Neural progenitor cell (in vitro differentiated cells): ENCODE measurements around the gene UBE2I. TPM values are rescaled to one million over a fixed set of nuclear protein-coding genes. Genes with fewer than 3 reads are reported as not detected.

Experiments
- DNase-seq: peaks from one replicate; pipeline ENCODE4 v3.0.0-alpha.2; 2016; ENCODE audit warnings: low spot score
- H2AFZ ChIP-seq: fragments of 200-600 bp; sonication (generic); replicated peaks from 2 replicates; pipeline ENCODE4 v1.6.1; 2016; ENCODE audit warnings: antibody characterized with exemption
- H3F3A ChIP-seq: fragments of 200-600 bp; sonication (generic); 2 replicates; pipeline ENCODE4 v1.6.1; 2016; ENCODE audit warnings: antibody characterized with exemption, low read depth
- H3K27ac ChIP-seq: fragments of 200-600 bp; sonication (generic); 2 replicates; pipeline ENCODE4 v1.5.1; 2016; ENCODE audit warnings: mild to moderate bottlenecking
- H3K27me3 ChIP-seq: fragments of 200-600 bp; sonication (generic); 2 replicates; pipeline ENCODE4 v1.6.1; 2016; ENCODE audit warnings: mild to moderate bottlenecking, moderate library complexity
- H3K36me3 ChIP-seq: fragments of 200-600 bp; sonication (generic); 2 replicates; pipeline ENCODE4 v1.5.1; 2016
- H3K4me1 ChIP-seq: fragments of 200-600 bp; sonication (generic); 2 replicates; pipeline ENCODE4 v1.6.1; 2016; ENCODE audit warnings: mixed run types
- H3K4me2 ChIP-seq: fragments of 200-600 bp; sonication (generic); 2 replicates; pipeline ENCODE4 v1.6.1; 2016
- H3K4me3 ChIP-seq: fragments of 200-600 bp; sonication (generic); 2 replicates; pipeline ENCODE4 v1.5.1; 2016
- H3K79me2 ChIP-seq: fragments of 200-600 bp; sonication (generic); 2 replicates; pipeline ENCODE4 v1.6.1; 2016; ENCODE audit warnings: low read depth
- H3K9ac ChIP-seq: fragments of 200-600 bp; sonication (generic); 2 replicates; pipeline ENCODE4 v1.6.1; 2016
- H3K9me3 ChIP-seq: fragments of 200-600 bp; sonication (generic); 2 replicates; pipeline ENCODE4 v1.5.1; 2016; ENCODE audit warnings: low read depth
- H4K20me1 ChIP-seq: fragments of 200-600 bp; sonication (generic); 2 replicates; pipeline ENCODE4 v1.6.1; 2016; ENCODE audit warnings: low read depth
- H3K27ac Mint-ChIP-seq: 3 replicates; pipeline ENCODE4 v1.8.0; 2021; ENCODE audit warnings: mixed read lengths
- H3K27me3 Mint-ChIP-seq: 2 replicates; pipeline ENCODE4 v1.8.0; 2022; ENCODE audit warnings: low read depth, mild to moderate bottlenecking, inconsistent platforms, moderate library complexity, mixed read lengths; ENCODE audit not compliant: insufficient read depth
- H3K36me3 Mint-ChIP-seq: 3 replicates; pipeline ENCODE4 v1.8.0; 2021; ENCODE audit warnings: mixed read lengths
- H3K4me1 Mint-ChIP-seq: 3 replicates; pipeline ENCODE4 v1.8.0; 2021; ENCODE audit warnings: mixed read lengths
- H3K4me3 Mint-ChIP-seq: 3 replicates; pipeline ENCODE4 v1.8.0; 2021; ENCODE audit warnings: mild to moderate bottlenecking, moderate library complexity, mixed read lengths
- H3K9me3 Mint-ChIP-seq: 3 replicates; pipeline ENCODE4 v1.8.0; 2020; ENCODE audit warnings: mixed read lengths
- CTCF ChIP-seq: fragments of 200-600 bp; sonication (generic); IDR thresholded peaks from 2 replicates; pipeline ENCODE4 v1.5.1; 2017; ENCODE audit warnings: antibody characterized with exemption, mild to moderate bottlenecking
- EZH2 ChIP-seq: fragments of 200-600 bp; sonication (generic); IDR thresholded peaks from 2 replicates; pipeline ENCODE4 v1.6.1; 2017; ENCODE audit warnings: antibody characterized with exemption, mild to moderate bottlenecking, moderate library complexity
- EZH2phosphoT487 ChIP-seq: fragments of 200-600 bp; sonication (generic); IDR thresholded peaks from 2 replicates; pipeline ENCODE4 v1.6.1; 2017; ENCODE audit warnings: antibody characterized with exemption
- total RNA-seq: library from RNA; depleted of rRNA; stranded (reverse); fragments of >200 nt; gene quantifications from 2 replicates; pipeline ENCODE4 v1.2.3, GENCODE V29; 2015; ENCODE audit warnings: low replicate concordance

UBE2I gene
- total RNA-seq, 1 donor from 2014 or later = 239 TPM

- no peaks in the 10 kb centered on the region for H3K9me3 ChIP-seq
- H3K79me2 ChIP-seq = peaks cover 53% of the 10 kb centered on the region
- no peaks in the 10 kb centered on the region for H3K4me1 Mint-ChIP-seq
- peaks cover 4% of the 10 kb centered on the region for H3K27me3 Mint-ChIP-seq
- H3K4me2 ChIP-seq = no peak overlapping the region
- H3K4me3 ChIP-seq = no peak overlapping the region
- no peak for TF ChIP-seq CTCF
- TF ChIP-seq EZH2 = no peak
- TF ChIP-seq EZH2phosphoT487 = no peak
- peaks cover 11% of the 10 kb centered on the region for H3F3A ChIP-seq
- no peak overlapping the region for H3K9ac ChIP-seq
- no peak overlapping the region for H3K4me3 Mint-ChIP-seq
- H2AFZ ChIP-seq = no peak overlapping the region
- no peaks in the 10 kb centered on the region for H3K36me3 ChIP-seq
- no peaks in the 10 kb centered on the region for H3K27me3 ChIP-seq
- H3K27ac ChIP-seq = no peak overlapping the region
- H3K9me3 Mint-ChIP-seq = no peaks in the 10 kb centered on the region
- no peak for DNase-seq
- H3K36me3 Mint-ChIP-seq = peaks cover 31% of the 10 kb centered on the region
- H3K4me1 ChIP-seq = no peaks in the 10 kb centered on the region
- H4K20me1 ChIP-seq = peaks cover 72% of the 10 kb centered on the region
- no peak overlapping the region for H3K27ac Mint-ChIP-seq
Observed at GRCh38 chr16:1320097-1320496, 10.7 kb downstream of the UBE2I start.

DNA sequence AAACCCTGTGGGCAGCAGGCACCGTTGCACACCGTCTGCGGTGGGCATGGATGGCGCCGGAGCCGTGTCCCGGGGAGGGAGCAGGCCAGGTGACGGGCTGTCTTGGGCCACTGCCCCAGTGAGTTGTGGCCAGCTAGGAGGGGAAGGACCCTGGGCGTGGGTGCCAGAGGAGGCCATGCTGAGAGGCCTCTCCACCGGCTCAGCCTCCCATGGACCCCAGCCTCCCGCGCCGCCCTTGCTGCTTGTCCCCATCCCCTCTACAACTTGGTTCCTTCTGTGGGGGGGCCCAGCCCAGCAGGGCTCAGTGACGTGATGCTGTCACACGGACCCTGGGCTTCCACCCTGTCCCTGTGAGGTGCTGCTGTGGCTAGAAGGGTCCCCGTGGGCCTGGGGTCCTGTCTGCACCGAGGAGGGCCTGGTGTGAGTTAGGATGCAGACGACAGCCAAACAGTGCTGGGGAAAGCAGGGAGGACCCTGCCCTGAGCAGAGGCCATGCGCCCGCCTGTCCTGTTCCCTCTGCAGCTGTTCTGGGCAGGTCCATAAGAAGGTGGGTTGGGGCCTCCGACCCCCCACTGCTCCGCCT, 11.3 kb downstream of the UBE2I start:
- Histone ChIP-seq H3K79me2 (peaks cover 46% of the 10 kb centered on the region), H3K4me3 (no peak overlapping the region), H3K9ac (no peak overlapping the region), H3K4me2 (no peak overlapping the region), H2AFZ (no peak overlapping the region), H3K9me3 (no peaks in the 10 kb centered on the region), H3K27ac (no peak overlapping the region), H3K36me3 (no peaks in the 10 kb centered on the region), H4K20me1 (peaks cover 72% of the 10 kb centered on the region), H3F3A (peaks cover 17% of the 10 kb centered on the region), H3K27me3 (no peaks in the 10 kb centered on the region), H3K4me1 (no peaks in the 10 kb centered on the region)
- Mint-ChIP-seq H3K27me3 (peaks cover 4% of the 10 kb centered on the region), H3K27ac (no peak overlapping the region), H3K36me3 (peaks cover 31% of the 10 kb centered on the region), H3K9me3 (no peaks in the 10 kb centered on the region), H3K4me1 (no peaks in the 10 kb centered on the region), H3K4me3 (no peak overlapping the region)
- no peak for DNase-seq
- TF ChIP-seq CTCF (no peak), EZH2 (no peak), EZH2phosphoT487 (no peak)

DNA sequence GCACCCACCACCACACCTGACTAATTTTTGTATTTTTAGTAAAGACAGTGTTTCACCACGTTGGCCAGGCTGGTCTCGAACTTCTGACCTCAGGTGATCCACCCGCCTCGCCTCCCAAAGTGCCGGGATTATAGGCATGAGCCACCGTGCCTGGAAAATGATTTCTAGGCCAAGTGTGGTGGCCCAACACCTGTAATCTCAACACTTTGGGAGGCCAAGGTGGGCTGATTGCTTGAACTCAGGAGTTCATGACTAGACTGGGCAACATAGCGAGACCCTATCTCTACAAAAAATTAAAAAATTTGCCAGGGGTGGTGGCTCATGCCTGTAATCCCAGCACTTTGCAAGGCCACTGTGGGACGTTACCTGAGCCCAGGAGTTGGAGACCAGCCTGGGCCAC, 13.0 kb downstream of the UBE2I start:
- no peak overlapping the region for H3K4me3 ChIP-seq
- no peaks in the 10 kb centered on the region for H3K9me3 ChIP-seq
- no peak for TF ChIP-seq CTCF
- no peak for TF ChIP-seq EZH2
- no peak for TF ChIP-seq EZH2phosphoT487
- no peak overlapping the region for H3K4me2 ChIP-seq
- Mint-ChIP-seq H3K9me3 (no peaks in the 10 kb centered on the region), H3K4me3 (no peak overlapping the region), H3K36me3 (peaks cover 27% of the 10 kb centered on the region), H3K27ac (no peak overlapping the region), H3K27me3 (peaks cover 8% of the 10 kb centered on the region), H3K4me1 (peaks cover 4% of the 10 kb centered on the region)
- no peak for DNase-seq
- no peak overlapping the region for H3K9ac ChIP-seq
- peaks cover 30% of the 10 kb centered on the region for H3F3A ChIP-seq
- no peak overlapping the region for H2AFZ ChIP-seq
- peaks cover 30% of the 10 kb centered on the region for H3K79me2 ChIP-seq
- H3K27ac ChIP-seq = no peak overlapping the region
- H3K36me3 ChIP-seq = no peaks in the 10 kb centered on the region
- no peaks in the 10 kb centered on the region for H3K27me3 ChIP-seq
- H4K20me1 ChIP-seq = peaks cover 72% of the 10 kb centered on the region
- H3K4me1 ChIP-seq = no peaks in the 10 kb centered on the region
